DOHH2 (cell line): ENCODE data around the gene ATP8B4.

ENCODE experiments used
- CTCF ChIP-seq: fragments of 200-600 bp; sonication (generic); IDR thresholded peaks from one replicate; pipeline ENCODE4 v1.5.1; 2014; ENCODE audit warnings: antibody characterized with exemption, mild to moderate bottlenecking, low read depth, low read length; ENCODE audit not compliant: poor library complexity, severe bottlenecking
- EZH2phosphoT487 ChIP-seq: fragments of 200-600 bp; sonication (generic); IDR thresholded peaks from 2 replicates; pipeline ENCODE4 v1.6.1; 2017; ENCODE audit warnings: borderline replicate concordance, mild to moderate bottlenecking, antibody characterized with exemption, low read length, moderate library complexity, mixed read lengths

DNA sequence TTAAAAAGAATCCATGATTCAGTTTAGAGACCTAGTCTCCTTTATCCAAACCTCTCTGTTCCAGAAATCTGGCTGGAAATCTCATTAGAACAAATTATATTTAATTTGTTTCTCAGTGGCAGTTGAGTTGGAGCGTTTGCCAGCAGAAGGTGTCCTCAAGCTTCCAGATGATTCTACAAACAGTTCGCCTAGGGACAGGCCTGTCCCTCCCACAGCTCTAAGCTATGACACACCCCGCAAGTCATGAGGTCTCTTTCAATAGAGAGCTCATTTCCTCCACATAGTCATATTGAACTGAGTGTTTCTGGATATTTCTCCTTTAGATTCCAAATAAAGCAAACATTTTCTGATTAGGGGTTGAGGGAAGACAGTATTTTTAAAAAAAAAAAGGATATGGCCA is 230.3 kb downstream of the ATP8B4 start:
- TF ChIP-seq CTCF: no peak
- TF ChIP-seq EZH2phosphoT487: no peak
